ENCODE measurements around the gene TMEM132A.

TMEM132A gene

GRCh38 chr11:60977224-60977623, 53.0 kb downstream of the TMEM132A start:
- H3K4me3 ChIP-seq (ENCODE audit: low read depth, low read length), result no peak overlapping the region
- no peak for DNase-seq (ENCODE audit: low read depth)
- TF ChIP-seq CTCF (conservative IDR thresholded peaks at IDR 0.05; ENCODE audit: low read depth, low read length), result no peak

GRCh38 chr11:60977836-60978235, 53.6 kb downstream of the TMEM132A start:
- H3K4me3 ChIP-seq (ENCODE audit: low read depth, low read length), result no peak overlapping the region
- DNase-seq (ENCODE audit: low read depth), result no peak
- no peak for TF ChIP-seq CTCF (conservative IDR thresholded peaks at IDR 0.05; ENCODE audit: low read depth, low read length)

- DNase-seq (ENCODE audit: low read depth), result no peak
Observed at GRCh38 chr11:60978546-60979380, 54.5 kb downstream of the TMEM132A start.

GRCh38 chr11:60981515-60981914, 57.3 kb downstream of the TMEM132A start:
- DNase-seq (ENCODE audit: low read depth), result no peak
- H3K4me3 ChIP-seq (ENCODE audit: low read depth, low read length), result no peak overlapping the region
- TF ChIP-seq CTCF (conservative IDR thresholded peaks at IDR 0.05; ENCODE audit: low read depth, low read length), result no peak

More at GRCh38 chr11:60978546-60979380, 54.5 kb downstream of the TMEM132A start:
- TF ChIP-seq CTCF (conservative IDR thresholded peaks at IDR 0.05; ENCODE audit: low read depth, low read length), result no peak
- no peak overlapping the region for H3K4me3 ChIP-seq (ENCODE audit: low read depth, low read length)

- H3K4me3 ChIP-seq (ENCODE audit: low read depth, low read length), result no peak overlapping the region
- no peak for TF ChIP-seq CTCF (conservative IDR thresholded peaks at IDR 0.05; ENCODE audit: low read depth, low read length)
- DNase-seq (ENCODE audit: low read depth), result no peak
Observed at GRCh38 chr11:60982184-60982583, 57.9 kb downstream of the TMEM132A start.

GRCh38 chr11:60984149-60984548, 59.9 kb downstream of the TMEM132A start:
- TF ChIP-seq CTCF (conservative IDR thresholded peaks at IDR 0.05; ENCODE audit: low read depth, low read length), result no peak
- no peak for DNase-seq (ENCODE audit: low read depth)
- H3K4me3 ChIP-seq (ENCODE audit: low read depth, low read length), result no peak overlapping the region

- DNase-seq (ENCODE audit: low read depth), result no peak
Observed at GRCh38 chr11:60984636-60985035, 60.4 kb downstream of the TMEM132A start.

More at GRCh38 chr11:60984636-60985035, 60.4 kb downstream of the TMEM132A start:
- H3K4me3 ChIP-seq (ENCODE audit: low read depth, low read length), result no peak overlapping the region
- TF ChIP-seq CTCF (conservative IDR thresholded peaks at IDR 0.05; ENCODE audit: low read depth, low read length), result no peak

All from choroid plexus epithelial cell (primary cell).